GM21825 (cell line): ENCODE data around the gene C19orf67.
"Not testable (repeated sequence)": the region's sequence is repeated elsewhere in the genome, so short reads cannot be mapped to it uniquely, and the experiment has no call there.

ENCODE experiments used
- ATAC-seq: cut with Tn5 transposase; IDR thresholded peaks from one replicate; pipeline ENCODE4 v1.9.1; 2021; ENCODE audit warnings: mild to moderate bottlenecking, moderate library complexity; ENCODE audit not compliant: unreplicated experiment

Gene C19orf67

DNA sequence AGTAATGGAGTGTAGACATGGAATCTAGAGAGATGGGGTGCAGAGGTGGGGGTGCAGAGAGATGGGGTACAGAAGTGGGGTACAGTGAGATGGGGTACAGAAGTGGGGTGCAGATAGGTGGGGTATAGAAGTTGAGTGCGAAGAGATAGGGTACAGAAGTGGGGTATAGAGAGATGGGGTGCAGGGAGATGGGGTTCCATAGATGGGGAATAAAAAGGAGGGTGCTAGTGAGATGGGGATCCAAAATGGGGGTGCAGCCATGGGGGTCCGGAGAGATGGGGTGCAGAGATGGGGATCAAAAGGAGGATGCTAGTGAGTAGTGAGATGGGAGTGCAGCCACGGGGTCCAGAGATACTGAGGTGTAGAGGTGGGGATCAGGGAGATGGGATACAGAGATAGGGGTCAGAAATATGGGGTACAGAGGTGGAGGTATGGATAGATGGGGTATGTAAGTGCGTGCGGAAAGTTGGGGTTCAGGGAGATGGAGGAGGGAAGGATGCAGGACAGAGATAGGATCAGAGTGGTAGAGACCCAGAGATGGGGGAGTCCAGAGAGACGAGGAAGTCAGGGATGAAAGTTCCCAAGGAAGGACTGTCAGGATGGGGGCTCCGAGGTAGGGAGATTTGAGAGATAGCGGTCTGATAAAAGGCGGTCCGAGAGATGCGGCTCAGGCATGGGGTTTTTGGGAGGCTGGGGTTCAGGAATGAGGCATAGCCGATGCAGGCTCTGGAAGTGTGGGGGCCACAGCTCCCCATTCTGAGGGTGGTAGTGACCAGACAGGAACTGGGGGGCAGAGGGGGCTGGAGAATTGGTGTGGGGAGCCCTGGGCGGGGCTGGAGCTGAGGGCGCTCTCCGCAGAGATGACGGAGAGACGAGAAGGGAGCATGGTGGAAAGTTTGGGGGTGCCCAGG lies 27.1 kb downstream of the C19orf67 start:
- no peak for ATAC-seq

DNA sequence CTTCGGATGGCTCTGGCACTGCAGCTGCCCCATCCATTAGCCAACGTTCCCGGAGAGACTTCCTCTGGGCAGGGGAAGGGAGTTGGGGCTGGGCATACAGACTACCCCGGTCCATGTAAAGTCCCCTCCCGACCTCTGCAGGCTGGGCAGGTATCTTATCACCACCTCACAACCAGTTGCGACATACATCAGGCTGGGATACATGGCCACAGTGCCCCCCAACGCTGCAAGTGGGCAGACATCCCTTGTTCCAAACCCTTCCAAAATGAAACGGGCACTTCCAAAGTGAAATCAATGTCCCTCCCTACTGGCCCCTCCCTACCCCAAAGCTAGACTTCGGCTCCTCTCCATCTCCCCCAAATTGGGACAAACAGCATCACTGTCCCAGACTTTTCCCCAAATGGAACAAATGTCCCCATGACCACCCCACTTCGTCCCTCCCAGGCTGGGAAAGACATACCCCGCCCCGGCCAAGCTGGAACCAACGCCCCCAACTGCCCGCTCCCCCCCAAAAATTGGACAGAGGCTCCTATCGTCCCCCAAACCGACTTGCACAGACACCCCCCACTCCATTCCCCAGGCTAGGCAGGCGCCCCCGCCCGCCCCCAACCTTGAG lies 28.7 kb downstream of the C19orf67 start:
- no peak for ATAC-seq

DNA sequence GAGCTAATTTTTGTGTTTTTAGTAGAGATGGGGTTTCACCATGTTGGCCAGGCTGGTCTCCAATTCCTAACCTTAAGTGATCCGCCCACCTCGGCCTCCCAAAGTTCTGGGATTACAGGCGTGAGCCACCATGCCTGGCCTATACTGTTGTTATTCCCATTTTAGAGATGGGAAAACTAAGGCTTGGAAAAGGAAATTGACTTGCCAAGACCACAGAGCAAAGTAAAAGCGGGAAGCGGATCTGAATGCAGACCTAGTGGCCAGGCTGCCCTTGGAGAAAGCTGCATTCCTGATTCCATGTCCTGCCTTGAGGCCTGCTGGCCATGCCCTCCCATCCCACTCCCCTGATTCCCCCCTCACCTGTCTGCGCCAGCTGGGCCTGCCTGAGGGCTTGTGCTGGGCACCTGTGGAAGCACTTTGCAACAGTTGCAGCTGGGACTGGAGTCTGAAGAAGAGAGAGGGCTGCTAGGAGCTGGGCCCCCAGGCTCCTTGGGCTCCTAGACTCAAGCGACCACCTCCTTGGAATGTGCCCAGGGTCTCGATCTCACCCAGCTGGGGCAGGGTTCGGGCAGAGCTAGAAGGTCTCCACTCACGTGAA lies 29.4 kb downstream of the C19orf67 start:
- no peak for ATAC-seq

DNA sequence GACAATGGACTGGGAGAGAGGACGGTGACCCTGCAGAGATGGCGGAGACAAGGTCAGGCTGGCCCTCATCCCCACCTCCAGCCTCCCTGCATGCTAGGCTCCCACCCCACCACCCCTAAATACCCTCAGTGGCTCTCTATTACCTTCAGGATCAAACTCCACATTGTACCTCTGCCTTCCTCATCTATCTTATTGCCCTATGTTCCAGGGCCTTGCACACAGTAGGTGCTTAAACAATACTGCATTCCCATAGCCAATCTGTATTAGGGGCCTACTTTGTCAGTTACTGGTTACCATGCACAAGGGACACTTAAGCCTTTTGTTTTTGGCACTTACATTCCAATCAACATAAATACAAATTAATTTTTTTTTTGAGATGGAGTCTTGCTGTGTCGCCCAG lies 30.2 kb downstream of the C19orf67 start:
- no peak for ATAC-seq

DNA sequence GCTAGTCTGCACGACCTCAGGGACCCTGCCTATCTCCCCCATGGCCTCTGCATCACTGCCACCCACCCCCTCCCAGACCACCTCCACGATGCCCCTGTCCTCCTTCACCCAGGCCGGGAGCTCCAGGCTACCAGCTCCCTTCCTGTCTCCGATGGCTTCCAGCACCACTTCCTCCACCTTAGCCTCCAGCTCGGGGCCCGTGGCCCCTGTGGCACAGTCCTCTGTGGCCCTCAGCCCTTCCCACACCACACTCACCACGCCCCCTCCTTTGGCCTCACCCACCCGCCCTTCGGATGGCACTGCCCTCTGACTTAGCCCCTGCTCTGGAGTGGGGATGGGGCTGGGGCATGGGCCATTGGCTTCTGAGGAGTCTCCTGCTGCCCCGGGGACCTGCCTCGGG lies 30.9 kb downstream of the C19orf67 start:
- ATAC-seq = no peak

DNA sequence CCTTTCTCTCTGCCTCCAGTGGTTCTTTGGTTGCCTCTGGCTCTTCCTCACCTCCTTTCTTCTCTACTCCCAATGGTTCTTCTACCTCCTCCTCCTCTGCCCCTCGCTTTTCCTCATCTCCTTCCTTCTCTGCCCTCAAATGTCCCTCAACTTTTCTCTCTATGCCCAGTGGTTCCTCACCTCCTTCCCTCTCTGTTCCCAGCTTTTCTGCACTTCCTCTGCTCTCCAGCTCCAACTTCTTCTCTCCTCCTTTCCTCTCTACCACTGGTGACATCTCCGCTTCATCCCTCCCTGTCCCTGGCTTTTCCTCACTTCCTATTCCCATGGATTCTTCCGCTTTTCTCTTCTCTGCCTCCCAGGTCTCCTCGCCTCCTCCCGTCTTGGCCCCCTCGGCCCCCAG lies 31.5 kb downstream of the C19orf67 start:
- ATAC-seq = no peak

DNA sequence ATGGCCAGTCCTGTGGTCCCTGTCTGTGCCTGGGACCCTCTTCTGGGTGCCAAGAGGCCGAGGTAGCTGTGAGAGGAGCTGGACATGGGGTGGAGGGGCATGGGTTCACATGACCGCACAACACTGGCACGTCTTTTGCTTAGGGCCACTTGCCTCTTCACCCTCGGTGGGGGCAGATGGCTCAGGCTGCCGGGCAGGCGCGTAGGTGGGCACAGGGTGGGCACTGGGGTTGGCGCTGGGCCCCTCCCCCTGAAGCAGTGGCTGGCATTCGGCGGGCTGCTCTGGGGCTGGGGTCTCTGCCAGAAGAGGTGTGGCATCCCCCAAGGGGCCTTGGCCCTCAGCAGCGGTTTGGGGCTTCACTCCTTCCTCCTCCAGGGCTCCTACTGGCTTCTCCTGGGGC lies 32.1 kb downstream of the C19orf67 start:
- ATAC-seq = no peak

DNA sequence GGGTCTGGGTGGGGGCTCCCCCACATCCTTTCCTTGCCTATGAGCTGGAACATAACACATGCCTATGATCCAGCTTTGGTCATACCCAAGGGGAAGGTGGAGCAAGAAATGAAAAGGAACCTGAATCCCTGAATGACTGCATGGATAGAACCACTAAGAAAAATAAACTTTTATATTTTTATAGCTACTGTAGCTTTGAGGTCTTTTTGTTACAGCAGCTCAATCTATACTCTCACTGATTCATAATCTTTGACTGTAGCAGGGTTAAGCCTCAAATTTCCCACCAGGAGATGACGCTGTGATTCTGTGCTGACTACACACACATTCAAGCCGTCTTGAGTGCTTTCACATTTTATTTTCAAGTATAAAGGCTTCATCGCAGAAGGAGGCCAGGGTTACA lies 32.6 kb downstream of the C19orf67 start:
- no peak for ATAC-seq

DNA sequence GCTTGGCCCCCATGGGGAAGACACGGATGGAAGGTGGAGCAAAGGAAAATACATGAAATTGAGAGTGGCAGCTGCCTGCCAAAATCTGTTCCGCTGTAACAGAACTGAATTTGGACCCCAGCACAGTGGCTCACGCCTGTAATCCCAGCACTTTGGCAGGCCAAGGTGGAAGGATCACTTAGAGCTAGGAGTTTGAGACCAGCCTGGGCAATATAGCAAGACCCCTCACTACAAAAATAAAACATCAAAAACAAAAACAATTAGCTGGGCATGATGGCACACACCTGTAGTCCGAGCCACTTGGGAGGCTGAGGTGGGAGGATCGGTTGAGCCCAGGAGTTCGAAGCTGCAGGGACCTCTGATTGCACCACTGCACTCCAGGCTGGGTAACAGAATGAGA lies 33.1 kb downstream of the C19orf67 start:
- ATAC-seq = no peak

DNA sequence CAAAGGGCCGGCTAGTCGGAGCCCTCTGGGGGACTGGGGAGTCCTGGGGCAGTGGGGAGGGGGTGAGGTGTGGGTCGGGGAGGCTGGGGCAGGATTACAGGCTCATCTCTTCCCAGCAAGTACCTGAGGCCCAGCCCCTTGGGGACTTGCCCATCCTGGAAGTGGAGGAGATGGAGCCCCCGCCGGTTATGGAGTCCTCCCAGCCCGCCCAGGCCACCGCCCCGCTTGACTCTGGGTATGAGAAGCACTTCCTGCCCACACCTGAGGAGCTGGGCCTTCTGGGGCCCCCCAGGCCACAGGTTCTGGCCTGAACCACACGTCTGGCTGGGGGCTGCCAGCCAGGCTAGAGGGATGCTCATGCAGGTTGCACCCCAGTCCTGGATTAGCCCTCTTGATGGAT lies 33.6 kb downstream of the C19orf67 start:
- no peak for ATAC-seq

DNA sequence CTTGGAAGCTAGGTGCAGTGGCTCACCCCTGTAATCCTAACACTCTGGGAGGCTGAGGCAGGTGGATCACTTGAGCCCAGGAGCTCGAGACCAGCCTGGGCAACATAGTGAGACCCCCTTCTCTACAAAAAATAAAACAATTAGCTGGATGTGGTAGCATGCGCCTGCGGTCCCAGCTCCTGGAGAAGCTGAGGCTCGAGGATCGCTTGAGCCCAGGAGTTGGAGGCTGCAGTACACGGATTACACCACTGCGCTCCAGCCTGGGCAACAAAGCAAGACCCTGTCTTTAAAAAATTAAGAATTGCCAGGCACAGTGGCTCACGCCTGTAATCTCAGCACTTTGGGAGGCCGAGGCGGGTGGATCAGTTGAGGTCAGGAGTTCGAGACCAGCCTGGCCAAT lies 34.6 kb downstream of the C19orf67 start:
- ATAC-seq = not testable (repeated sequence)

DNA sequence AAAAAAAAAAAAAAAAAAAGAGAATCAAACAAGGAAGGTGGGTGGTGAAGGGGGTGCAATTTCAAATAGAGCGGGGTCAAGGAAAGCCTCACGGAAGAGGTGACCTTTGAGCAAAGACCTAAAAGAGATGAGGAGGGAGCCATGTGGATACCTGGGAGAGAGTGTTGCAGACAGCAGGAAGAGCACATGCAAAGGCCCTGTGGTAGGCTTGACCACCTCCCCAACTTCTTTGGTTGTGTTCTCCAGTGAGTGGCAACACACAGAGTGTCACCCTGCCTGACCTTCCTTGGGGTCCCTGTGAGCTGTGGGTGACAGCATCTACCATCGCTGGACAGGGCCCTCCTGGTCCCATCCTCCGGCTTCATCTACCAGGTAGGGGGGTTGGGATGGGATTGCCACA lies 35.1 kb downstream of the C19orf67 start:
- no peak for ATAC-seq

DNA sequence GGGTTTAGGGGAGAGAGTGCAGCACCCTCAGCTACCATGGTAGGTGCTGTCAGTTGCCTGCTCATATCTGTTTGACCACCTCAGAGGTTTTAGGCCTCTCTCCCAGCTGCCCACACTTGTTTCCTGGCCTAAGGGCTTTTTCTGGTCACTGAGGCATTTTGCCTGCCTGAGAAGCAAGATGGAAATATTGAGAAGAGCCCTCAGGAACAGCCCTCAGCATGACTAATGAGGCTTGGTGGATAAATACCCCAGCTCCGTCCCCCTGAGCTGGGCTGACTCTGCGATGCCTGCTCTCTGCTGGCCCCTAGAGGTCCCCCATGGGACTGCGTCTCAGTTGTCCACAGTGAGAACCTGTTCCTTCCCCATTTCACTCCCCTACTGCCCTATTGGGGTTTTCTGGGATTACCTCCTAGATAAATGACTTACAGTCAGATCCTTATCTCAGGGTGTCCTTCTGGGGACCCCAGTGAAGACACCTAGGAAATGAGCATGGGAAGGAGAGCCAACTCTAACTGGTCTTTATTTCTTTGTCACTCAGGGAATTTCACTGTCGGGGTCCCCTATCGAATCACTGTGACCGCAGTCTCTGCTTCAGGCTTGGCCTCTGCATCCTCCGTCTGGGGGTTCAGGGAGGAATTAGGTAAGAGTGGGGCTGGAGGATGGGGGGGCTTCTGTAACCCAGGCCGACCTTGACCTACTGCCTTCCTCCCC lies 37.0 kb downstream of the C19orf67 start:
- ATAC-seq = no peak

DNA sequence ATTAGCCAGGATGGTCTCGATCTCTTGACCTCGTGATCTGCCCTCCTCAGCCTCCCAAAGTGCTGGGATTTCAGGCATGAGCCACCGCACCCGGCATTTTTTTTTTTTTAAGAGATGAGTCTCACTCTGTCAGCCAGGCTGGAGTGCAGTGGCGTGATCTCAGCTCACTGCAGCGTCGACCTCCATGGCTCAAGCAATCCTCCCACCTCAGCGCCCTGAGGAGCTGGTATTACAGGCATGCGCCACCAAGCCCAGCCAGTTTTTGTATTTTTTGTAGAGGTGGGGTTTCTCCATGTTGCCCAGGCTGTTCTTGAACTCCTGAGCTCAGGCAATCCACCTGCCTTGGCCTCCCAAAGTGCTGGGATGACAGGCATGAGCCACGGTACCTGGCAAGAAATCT lies 37.7 kb downstream of the C19orf67 start:
- not testable (repeated sequence) for ATAC-seq

DNA sequence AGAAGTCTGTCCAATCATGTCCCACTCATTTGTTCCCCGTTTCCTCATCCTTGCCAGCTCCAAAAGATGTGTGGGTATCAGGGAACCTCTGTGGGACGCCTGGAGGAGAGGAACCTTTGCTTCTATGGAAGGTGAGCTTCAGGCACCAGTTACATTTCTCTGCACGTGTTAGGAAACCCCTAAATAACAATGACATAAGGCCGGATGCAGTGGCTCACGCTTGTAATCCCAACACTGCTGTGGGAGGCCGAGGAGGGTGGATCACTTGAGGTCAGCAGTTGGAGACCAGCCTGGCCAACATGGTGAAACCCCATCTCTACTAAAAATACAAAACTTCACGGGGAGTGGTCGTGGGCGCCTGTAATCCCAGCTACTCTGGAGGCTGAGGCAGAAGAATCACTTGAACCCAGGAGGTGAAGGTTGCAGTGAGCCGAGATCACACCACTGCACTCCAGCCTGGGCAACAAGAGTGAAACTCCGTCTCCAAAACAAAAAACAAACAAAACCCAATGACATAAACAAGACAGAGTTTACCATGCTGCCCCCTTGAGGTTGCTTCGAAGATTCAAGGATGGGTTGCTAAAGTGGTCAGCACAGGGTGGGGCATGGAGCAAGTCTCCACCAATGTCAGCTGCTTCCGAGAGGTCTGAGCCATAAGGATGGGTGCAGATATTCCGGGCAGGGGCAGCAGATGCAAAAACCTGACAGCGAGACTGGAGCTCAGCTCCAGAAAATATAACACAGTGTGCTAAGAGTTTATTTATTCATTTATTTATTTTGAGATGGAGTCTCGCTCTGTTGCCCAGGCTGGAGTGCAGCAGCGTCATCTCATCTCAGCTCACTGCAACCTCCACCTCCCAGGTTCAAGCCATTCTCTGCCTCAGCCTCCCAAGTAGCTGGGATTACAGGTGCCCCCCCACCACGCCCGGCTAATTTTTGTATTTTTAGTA lies 42.6 kb downstream of the C19orf67 start:
- ATAC-seq = not testable (repeated sequence)

DNA sequence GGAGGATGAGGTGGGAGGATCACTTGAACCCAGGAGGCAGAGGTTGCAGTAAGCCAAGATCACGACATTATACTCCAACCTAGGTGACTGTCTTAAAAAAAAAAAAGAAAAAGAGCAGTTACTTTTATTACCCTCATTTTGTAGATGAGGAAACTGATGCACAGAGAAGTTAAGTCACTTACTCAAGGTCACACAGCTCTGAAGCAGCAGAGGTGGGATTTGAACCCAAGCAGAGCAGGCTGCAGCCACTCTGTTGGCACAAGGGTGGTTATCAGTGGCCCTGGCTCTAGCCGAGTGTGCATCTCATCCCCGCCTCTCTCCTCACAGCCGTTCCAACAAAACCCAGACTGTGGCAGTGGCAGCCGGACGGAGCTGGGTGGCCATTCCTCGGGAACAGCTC lies 46.4 kb downstream of the C19orf67 start:
- no peak for ATAC-seq

DNA sequence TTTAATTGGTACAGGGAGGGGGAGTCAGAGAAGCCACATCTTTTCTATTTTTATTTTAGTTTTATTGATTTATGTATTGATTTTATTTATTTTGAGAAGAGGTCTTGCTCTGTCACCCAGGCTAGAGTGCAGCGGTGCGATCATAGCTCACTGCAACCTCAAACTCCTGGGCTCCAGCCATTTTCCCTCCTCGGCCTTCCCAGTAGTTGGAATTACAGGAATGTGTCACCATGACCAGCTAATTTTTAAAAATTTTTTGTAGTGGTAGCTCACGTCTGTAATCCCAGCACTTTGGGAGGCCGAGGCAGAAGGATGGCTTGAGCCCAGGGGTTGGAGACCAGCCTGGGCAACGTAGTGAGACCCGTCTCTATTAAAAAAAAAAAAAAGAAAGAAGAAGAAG lies 49.9 kb downstream of the C19orf67 start:
- ATAC-seq = no peak

DNA sequence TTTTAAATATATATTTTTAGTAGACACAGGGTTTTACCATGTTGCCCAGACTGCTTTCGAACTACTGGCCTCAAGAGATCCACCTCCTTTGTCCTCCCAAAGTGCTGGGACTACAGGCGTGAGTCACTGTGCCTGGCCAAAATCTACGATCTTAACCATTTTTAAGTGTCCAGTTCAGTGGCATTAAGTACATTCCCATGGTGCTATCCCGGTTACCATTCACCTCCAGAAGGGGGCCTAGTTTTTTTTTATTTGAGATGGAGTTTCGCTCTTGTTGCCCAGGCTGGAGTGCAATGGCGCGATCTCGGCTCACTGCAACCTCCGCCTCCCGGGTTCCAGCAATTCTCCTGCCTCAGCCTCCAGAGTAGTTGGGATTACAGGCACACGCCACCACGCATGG lies 50.4 kb downstream of the C19orf67 start:
- ATAC-seq = not testable (repeated sequence)

DNA sequence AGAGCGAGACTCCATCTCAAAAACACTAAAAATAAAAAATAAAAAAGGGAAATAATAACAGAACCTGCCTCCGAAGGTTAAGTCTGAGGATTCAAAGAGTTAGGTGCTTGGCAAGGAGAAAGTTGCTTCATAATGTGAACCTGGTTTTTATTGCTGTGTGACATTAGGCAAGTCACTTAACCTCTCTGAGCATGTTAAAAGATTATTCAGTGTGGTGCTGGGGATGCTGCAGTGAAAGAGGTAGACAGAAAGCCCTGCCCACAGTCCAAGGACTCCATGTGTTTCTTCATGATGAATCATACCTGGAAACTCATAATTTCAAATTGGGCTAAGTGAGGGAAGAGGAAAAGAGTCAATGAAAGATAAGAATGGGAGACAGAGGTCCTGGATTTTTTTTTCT lies 51.6 kb downstream of the C19orf67 start:
- no peak for ATAC-seq

DNA sequence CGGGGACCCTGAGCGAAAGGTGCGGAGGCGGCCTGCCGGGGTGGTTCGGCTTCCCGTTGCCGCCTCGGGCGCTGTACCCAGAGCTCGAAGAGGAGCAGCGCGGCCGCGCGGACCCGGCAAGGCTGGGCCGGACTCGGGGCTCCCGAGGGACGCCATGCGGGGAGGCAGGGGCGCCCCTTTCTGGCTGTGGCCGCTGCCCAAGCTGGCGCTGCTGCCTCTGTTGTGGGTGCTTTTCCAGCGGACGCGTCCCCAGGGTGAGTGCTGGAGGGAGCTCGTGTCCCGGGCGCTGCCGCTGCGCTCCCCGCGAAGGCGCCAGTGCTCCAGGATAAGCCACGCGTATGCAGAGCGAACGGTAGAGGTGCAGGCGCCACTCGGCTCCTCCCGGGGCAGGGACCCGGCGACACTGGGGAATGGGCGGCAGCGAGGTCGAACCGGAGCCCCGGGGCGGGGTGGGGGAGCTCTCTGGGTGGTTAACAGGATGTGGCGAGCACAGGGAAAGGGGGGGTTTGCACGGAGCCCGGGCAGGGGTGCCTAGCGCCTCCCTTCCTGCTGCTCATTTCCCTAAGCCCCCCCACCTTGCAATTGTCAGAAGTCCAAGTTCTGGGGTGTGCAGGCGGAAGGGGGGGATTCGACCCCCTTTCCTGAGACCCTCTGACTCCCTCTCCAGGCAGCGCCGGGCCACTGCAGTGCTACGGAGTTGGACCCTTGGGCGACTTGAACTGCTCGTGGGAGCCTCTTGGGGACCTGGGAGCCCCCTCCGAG lies 53.7 kb downstream of the C19orf67 start, which contains the start of gene IL27RA:
Gene IL27RA (plus strand): TSS at position 44 of the 762 bp plus-strand sequence. CDS start 111 bp downstream, at position 155.
- no peak for ATAC-seq
